ENCODE measurements around the gene HMGXB4. TPM values are rescaled to one million over a fixed set of nuclear protein-coding genes. Genes with fewer than 3 reads are reported as not detected.

HMGXB4 gene
- total and polyA plus RNA-seq, 8 donors, result 19.2 to 34.6 (median 31.5) TPM

DNA sequence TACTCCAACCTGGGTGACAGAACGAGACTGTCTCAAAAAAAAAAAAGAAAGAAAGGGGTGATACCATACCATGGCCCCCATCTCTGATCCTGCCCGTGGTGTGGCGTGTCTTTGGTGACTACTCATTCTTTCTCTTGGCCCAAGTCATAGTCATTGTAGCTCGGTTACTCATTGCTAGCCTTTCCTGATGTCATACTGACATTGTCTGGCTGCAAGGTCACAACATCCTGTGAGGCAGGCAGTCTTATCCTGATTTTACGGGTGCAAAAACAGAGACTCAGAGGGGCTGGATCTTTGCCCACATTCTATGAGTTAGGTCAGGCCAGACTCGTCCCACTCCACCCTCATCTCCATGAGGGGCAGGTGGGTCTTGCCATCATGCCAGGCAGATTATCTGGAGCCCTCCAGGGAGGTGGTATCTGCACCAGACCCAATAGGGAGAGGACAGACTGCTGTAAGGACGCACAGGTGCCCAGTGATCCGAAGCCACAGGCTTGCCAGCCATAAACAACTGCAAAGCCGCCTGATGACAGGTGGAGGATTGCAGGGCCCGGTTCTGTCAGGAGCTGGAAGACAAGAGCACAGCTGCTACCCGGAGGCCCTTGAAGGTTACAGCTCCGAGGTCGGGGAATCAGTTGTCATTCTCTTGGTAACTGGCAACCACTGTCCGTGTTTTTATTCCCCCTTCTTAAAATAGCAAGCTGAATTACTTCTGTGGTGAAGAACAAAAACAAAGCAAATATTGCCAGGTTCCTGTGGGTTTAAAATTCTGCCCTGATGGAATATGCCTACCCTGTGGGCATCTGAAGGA lies 56.2 kb downstream of the HMGXB4 start:
- ATAC-seq (peak; percentile 18), DNase-seq (peak in 2 of 4 donors; percentile 19 to 31)
- H3K27ac ChIP-seq, result no peak overlapping the region
- H3K4me3 ChIP-seq, result no peak overlapping the region
- H3K36me3 ChIP-seq, result peaks cover 0 to 64% of the 10 kb centered on the region in 2 donors
- intact Hi-C loops (cut with DNase I), result no loop called here
- no peaks in the 10 kb centered on the region for H3K27me3 ChIP-seq
- H3K4me1 ChIP-seq, result peaks cover 7 to 53% of the 10 kb centered on the region in 2 donors
- TF ChIP-seq, protein P1, sequence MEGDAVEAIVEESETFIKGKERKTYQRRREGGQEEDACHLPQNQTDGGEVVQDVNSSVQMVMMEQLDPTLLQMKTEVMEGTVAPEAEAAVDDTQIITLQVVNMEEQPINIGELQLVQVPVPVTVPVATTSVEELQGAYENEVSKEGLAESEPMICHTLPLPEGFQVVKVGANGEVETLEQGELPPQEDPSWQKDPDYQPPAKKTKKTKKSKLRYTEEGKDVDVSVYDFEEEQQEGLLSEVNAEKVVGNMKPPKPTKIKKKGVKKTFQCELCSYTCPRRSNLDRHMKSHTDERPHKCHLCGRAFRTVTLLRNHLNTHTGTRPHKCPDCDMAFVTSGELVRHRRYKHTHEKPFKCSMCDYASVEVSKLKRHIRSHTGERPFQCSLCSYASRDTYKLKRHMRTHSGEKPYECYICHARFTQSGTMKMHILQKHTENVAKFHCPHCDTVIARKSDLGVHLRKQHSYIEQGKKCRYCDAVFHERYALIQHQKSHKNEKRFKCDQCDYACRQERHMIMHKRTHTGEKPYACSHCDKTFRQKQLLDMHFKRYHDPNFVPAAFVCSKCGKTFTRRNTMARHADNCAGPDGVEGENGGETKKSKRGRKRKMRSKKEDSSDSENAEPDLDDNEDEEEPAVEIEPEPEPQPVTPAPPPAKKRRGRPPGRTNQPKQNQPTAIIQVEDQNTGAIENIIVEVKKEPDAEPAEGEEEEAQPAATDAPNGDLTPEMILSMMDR (IDR thresholded peaks at IDR 0.05), result no peak
- no peaks in the 10 kb centered on the region for H3K9me3 ChIP-seq

DNA sequence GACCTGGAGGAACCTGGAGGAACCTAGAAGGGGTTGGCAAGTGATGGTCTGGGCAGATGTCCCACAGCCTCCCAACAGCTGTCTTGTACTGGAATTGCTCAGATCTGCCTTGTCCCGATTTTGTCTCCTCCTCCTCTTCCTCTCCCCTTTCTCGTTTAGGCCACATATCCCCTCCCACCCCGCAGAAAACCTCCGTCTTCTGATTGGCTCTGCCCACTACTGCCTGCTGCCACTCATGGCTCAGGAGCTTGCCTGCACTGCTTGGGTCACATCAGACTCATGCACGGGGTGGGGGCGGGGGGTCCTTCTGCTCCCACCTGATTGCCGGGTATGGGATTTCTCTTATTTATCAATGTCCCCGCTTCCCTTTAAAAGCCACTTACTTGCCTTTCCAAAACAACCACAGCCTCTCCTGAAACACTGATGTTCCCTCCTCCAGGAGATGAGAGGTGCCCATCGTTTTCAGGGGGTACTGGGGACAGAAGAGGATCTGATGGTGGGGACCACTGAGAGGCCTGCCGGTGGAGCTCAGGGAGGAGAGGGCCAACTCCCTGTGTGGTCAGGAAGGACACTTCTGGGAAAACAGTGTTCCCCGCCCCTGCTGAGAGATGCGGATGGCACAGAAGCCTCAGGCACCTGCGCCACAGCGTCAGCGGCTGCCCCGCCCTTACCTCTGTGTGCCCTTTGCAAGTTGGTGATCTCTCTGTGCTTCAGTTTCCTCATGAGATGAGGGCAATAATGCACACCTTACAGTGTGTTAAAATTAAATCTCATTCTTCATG lies 57.1 kb downstream of the HMGXB4 start:
- Histone ChIP-seq H3K4me1 (peaks cover 7 to 45% of the 10 kb centered on the region in 2 donors), H3K4me3 (no peak overlapping the region), H3K27me3 (no peaks in the 10 kb centered on the region), H3K27ac (no peak overlapping the region), H3K9me3 (no peaks in the 10 kb centered on the region), H3K36me3 (peaks cover 0 to 70% of the 10 kb centered on the region in 2 donors)
- DNase-seq (peak in 1 of 4 donors; percentile 27), ATAC-seq (no peak)
- TF ChIP-seq, protein P1 (IDR thresholded peaks at IDR 0.05), result no peak
- intact Hi-C loops (cut with DNase I), result no loop called here

DNA sequence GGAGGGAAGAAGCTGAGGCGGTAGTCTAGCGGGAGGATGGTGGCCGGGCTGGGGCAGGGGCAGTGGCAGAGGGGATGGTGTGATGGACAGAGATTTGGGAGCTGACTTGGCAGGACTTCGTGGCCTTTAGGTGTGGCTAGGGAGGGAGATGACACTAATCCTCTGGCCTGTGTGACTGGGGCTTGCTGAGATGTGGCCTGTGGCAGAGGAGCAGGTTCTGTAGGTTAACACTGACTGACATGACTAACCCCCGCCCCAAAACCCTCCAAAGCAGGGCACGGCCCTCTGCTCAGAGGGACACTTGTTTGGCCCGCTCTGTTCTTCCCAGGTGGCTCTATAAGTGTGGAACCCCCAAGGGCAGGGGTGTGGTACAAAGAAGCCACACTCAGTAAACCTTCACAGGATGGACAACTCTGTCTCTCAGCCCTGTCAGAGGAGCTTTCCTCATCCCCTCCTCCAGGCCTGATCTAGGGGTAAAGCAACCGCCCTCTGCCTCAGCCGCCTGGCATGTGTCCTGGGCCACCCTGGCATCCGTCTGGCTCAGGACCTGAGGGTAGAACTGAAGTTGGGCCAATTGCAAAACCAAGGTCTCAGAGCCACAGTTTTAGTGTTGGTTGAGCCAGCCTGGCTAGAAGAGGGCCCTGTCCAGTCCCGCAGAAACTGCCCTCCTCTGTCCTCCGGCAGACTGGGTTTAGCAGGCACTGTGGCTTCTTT lies 58.0 kb downstream of the HMGXB4 start:
- DNase-seq (peak in 1 of 4 donors; percentile 29), ATAC-seq (no peak)
- no peaks in the 10 kb centered on the region for H3K9me3 ChIP-seq
- peaks cover 7 to 39% of the 10 kb centered on the region in 2 donors for H3K4me1 ChIP-seq
- H3K36me3 ChIP-seq, result peaks cover 0 to 72% of the 10 kb centered on the region in 2 donors
- TF ChIP-seq, protein P1 (IDR thresholded peaks at IDR 0.05), result no peak
- H3K4me3 ChIP-seq, result no peak overlapping the region
- no peak overlapping the region for H3K27ac ChIP-seq
- intact Hi-C loops (cut with DNase I), result no loop called here
- no peaks in the 10 kb centered on the region for H3K27me3 ChIP-seq

DNA sequence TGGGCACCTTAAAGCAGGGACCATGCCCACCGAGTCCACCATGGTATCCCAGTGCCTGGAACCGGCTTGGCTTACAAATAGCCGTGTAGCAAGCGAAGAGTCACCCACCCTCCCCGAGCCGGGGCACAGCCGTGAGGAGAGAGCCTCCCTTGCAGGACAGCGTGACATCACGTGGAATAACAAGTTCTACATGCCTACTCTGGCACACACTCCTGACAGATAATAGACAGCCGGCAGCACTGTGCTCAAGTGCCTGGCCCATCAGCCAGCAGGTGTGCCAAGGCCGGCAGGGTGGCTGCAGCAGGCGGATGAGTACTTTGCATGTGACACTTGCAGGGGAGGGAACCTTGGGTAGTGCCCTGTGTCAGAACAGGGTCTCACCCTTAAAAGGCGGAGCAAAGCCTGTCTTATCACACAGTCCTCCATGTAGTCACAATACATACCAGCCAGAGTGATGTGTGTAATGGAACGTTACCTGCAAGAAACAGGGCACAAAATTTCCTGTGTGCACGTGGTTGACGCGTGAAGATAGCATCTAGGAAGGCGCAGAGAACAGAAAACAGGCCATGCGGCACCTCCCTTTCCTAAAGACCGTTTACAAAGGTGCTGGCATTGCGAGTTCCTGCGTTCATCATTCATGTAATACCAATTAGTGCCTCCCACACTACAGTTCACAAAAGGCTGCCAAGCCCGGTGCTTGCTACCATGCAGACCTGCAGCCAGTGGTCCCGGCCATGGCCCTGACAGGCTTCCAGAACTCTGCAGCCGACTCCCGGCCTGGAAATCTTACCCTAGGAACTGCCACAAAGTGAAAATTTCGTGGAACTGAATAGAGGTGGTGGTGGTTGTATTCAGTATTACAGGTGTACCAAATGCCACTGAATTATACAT lies 58.8 kb downstream of the HMGXB4 start:
- H3K4me1 ChIP-seq, result peaks cover 7 to 34% of the 10 kb centered on the region in 2 donors
- no peaks in the 10 kb centered on the region for H3K27me3 ChIP-seq
- DNase-seq (peak in 1 of 4 donors; percentile 28), ATAC-seq (peak; percentile 5)
- no peak overlapping the region for H3K27ac ChIP-seq
- no peaks in the 10 kb centered on the region for H3K9me3 ChIP-seq
- TF ChIP-seq, protein P1 (IDR thresholded peaks at IDR 0.05), result no peak
- intact Hi-C loops (cut with DNase I), result no loop called here
- H3K36me3 ChIP-seq, result peaks cover 0 to 79% of the 10 kb centered on the region in 2 donors
- no peak overlapping the region for H3K4me3 ChIP-seq
